Measurements from ENCODE around the gene FNTB. TPM values are rescaled to one million over a fixed set of nuclear protein-coding genes. Genes with fewer than 3 reads are reported as not detected.
A peak's percentile ranks its signal among the peaks of the same experiment; 100 is the strongest.

The FNTB gene, protein sequence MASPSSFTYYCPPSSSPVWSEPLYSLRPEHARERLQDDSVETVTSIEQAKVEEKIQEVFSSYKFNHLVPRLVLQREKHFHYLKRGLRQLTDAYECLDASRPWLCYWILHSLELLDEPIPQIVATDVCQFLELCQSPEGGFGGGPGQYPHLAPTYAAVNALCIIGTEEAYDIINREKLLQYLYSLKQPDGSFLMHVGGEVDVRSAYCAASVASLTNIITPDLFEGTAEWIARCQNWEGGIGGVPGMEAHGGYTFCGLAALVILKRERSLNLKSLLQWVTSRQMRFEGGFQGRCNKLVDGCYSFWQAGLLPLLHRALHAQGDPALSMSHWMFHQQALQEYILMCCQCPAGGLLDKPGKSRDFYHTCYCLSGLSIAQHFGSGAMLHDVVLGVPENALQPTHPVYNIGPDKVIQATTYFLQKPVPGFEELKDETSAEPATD
- polyA plus RNA-seq = 1 to 10 TPM; 1.0 to 5.2 (median 1.6) TPM

DNA sequence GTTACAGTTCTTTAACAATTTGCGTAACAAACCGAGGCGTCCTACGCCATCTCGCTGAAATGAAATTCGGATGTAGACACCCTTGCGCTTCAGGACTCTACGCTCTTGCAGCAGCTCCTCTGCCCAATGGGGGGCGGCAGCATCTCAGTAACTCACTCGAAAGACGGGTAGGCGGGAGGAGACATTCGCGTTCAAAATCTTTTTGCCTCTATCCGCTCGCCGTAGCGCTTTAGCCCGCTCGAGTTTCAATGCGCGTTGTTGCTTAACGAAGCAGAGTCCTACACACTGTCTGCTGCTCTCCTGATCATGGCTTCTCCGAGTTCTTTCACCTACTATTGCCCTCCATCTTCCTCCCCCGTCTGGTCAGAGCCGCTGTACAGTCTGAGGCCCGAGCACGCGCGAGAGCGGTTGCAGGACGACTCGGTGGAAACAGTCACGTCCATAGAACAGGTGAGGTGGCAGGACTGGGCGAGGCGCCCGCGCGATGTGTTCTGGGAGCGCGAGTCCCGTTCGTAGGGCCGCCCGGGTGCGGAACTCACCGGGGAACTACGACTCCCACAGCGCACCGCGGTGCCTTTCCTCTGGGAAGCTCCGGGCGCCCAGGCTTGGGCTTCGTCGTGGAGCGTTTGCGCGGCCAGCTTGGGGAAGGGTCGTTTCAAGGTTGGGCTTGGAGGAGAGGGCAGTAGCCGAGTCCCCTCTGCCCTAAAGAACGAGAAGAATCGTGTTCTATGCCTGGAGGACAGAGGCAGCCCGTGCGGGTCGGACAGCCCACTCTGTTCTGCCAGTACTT lies at the start of gene FNTB:
TSS of gene FNTB (plus strand) at position 248 of the 790 bp plus-strand sequence. CDS start at position 307, 59 bp downstream.
- Mint-ChIP-seq H3K9me3 (no peaks in the 10 kb centered on the region), H3K36me3 (no peaks in the 10 kb centered on the region), H3K4me3 (peak within 1 kb of the TSS; percentile 92 to 100 (median 97)), H3K27me3 (ENCODE audit: low read depth in 3 of 3) (peaks cover 2 to 8% (median 4%) of the 10 kb centered on the region in 3 donors), H3K4me1 (peaks cover 45 to 59% of the 10 kb centered on the region in 2 donors), H3K27ac (peak within 1 kb of the TSS; percentile 85 to 97 (median 96))
- DNase-seq = peak; percentile 92

DNA sequence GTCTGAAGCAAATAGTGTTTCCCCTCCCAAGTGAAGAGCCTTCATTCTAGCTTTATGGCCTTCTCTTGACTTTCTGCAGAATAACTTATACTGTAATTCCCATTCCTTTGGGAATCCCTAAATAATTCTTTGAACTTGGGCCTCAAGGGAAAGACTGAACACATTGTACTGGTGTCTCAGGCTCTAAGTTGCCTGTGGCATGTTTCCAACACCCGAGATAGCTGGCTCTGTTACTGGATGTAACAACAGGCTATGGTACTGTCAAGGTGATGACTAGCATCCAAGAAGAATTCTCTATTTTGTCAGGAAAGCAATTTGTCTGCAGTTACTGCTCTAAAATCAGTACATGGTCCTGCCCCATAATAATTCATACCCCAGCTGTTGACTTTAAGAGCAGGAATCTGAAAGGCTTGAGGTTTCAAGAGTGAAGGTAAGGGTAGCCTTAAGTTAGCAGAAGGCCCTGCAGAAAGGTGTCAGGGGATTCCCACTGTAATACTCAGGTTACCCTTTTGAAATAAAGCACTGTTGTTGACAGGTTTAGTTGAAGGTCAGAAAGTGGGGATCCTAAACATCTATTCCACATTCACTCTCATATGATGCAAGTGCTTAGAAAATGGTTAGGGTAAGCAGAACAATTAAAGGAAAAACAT lies 49.4 kb upstream of the FNTB start:
- no peak for DNase-seq
- H3K36me3 Mint-ChIP-seq = peaks cover 14 to 33% (median 15%) of the 10 kb centered on the region in 3 donors
- peaks cover 0 to 2% (median 0%) of the 10 kb centered on the region in 3 donors for H3K27me3 Mint-ChIP-seq (ENCODE audit: low read depth in 3 of 3)
- peaks cover 37 to 52% of the 10 kb centered on the region in 2 donors for H3K4me1 Mint-ChIP-seq
- peak overlapping the region; percentile 34 to 77 (median 54) for H3K27ac Mint-ChIP-seq
- no peak overlapping the region for H3K4me3 Mint-ChIP-seq
- no peaks in the 10 kb centered on the region for H3K9me3 Mint-ChIP-seq

DNA sequence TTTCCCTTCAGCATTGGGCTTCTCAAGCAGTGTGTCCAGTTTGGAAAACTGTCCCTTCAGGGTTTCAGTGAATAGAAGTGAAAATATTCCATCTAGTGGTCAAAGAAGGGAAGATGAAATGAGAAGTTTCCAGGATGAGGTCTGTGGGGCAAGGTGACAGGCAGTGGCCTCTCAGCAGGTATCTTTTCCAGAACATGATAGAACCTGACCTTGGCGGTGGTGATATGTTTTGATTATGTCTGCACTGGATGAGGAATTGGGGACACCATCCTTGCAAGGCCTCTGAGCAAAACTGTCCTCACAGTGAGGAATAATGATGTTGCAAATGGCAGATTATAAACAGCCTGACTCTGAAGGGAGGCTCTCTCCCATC lies 48.9 kb upstream of the FNTB start:
- no peak for DNase-seq
- no peaks in the 10 kb centered on the region for H3K9me3 Mint-ChIP-seq
- H3K4me3 Mint-ChIP-seq = no peak overlapping the region
- peak overlapping the region in 5 of 6 donors; percentile 34 to 77 (median 65) for H3K27ac Mint-ChIP-seq
- peaks cover 0 to 2% (median 0%) of the 10 kb centered on the region in 3 donors for H3K27me3 Mint-ChIP-seq (ENCODE audit: low read depth in 3 of 3)
- H3K36me3 Mint-ChIP-seq = peaks cover 14 to 30% (median 15%) of the 10 kb centered on the region in 3 donors
- peaks cover 41 to 57% of the 10 kb centered on the region in 2 donors for H3K4me1 Mint-ChIP-seq

DNA sequence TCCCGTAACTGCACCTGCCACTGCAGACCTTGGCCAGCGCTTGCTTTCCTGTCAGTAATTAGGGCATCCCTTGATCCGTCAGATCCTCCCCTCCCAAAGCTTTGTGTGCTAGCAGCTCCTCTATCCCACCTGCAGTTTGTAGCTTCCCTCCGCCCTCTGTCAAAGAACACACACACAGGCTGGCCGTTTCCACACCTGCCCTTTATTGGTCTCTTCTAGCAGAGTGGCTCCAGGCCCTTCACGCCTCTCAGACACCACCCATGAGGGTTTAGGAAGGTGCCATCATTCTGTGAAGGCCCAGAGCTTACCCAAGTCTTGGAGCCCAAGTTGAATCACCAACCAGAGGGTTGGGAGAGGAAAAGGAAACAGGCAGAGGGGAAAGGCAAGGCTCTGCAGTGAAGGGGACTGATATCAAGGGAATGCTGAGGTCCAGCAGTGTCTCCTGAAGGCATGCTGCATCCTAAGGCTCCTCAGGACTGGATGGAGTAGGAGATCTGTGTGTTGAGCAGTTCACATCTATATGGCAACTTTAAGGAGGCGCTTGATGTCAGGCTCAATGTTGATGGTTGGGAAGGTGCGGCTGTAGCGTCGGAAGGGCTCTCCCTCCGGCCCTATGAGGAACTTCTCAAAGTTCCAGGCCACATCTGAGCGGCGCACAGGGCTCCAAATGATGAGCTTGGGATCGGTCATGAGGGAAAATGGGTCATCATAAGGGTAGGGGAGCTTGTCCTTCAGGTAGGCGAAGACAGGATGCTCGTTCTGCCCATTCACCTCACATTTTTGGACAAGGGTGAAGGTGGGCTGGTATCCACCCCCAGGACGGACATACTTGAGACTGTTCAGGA lies 47.5 kb upstream of the FNTB start:
- peak overlapping the region in 5 of 6 donors; percentile 52 to 69 (median 62) for H3K27ac Mint-ChIP-seq
- H3K4me1 Mint-ChIP-seq = peaks cover 55 to 69% of the 10 kb centered on the region in 2 donors
- H3K4me3 Mint-ChIP-seq = no peak overlapping the region
- H3K27me3 Mint-ChIP-seq (ENCODE audit: low read depth in 3 of 3) = peaks cover 0 to 2% (median 0%) of the 10 kb centered on the region in 3 donors
- no peaks in the 10 kb centered on the region for H3K9me3 Mint-ChIP-seq
- no peak for DNase-seq
- peaks cover 13 to 28% (median 15%) of the 10 kb centered on the region in 3 donors for H3K36me3 Mint-ChIP-seq

DNA sequence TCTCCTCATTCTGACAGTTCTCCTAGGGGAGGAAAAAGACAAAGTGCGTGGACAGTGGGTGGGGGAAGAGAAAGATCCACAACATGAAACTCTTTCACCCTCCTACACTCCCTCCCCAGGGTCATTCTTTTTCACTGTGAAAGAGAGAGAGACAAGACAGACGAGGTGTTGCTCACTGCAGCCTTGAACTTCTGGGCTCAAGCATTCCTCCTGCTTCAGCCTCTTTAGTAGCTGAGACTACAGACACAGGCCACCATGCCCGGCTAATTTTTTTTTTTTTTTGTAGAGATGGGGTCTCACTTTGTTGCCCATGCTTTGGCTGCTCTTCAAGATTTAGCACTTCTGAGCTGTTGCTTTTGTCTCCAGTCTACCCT lies 46.9 kb upstream of the FNTB start:
- H3K27ac Mint-ChIP-seq = peak overlapping the region in 3 of 6 donors; percentile 52 to 58 (median 57)
- H3K9me3 Mint-ChIP-seq = no peaks in the 10 kb centered on the region
- H3K4me3 Mint-ChIP-seq = no peak overlapping the region
- peaks cover 0 to 2% (median 0%) of the 10 kb centered on the region in 3 donors for H3K27me3 Mint-ChIP-seq (ENCODE audit: low read depth in 3 of 3)
- H3K36me3 Mint-ChIP-seq = peaks cover 9 to 22% (median 15%) of the 10 kb centered on the region in 3 donors
- no peak for DNase-seq
- peaks cover 55 to 69% of the 10 kb centered on the region in 2 donors for H3K4me1 Mint-ChIP-seq

DNA sequence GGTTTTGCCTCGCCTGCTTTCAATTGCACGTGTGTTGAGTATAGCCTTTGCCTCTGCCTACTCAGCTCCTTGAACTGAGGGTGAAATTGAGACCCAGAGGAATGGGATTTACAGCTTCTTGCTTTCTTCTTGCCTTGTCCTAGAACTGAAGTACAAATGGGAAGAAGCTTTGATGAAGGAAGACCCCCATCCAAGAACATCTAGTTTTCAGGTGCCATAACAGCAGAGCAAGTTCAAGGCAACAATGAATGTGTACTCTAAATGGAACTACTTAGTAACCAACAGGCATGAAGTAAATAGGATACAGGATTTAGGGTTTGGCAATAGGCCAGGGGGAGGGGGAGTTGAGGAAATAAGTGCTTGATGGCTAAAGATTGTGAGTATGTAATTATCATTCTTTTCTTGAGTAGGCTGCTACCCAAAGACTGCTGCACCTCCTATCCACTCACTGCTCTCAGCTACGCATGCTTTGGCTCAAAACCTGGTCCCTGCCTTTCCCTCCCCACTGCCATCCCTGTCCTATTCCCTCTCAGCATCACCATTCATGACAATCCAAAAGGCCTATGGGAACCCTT lies 46.3 kb upstream of the FNTB start:
- Mint-ChIP-seq H3K27ac (peak overlapping the region in 3 of 6 donors; percentile 45 to 76 (median 58)), H3K4me3 (no peak overlapping the region), H3K36me3 (peaks cover 9 to 23% (median 15%) of the 10 kb centered on the region in 3 donors), H3K9me3 (no peaks in the 10 kb centered on the region), H3K27me3 (ENCODE audit: low read depth in 3 of 3) (peaks cover 0 to 2% (median 0%) of the 10 kb centered on the region in 3 donors), H3K4me1 (peaks cover 56 to 65% of the 10 kb centered on the region in 2 donors)
- no peak for DNase-seq

DNA sequence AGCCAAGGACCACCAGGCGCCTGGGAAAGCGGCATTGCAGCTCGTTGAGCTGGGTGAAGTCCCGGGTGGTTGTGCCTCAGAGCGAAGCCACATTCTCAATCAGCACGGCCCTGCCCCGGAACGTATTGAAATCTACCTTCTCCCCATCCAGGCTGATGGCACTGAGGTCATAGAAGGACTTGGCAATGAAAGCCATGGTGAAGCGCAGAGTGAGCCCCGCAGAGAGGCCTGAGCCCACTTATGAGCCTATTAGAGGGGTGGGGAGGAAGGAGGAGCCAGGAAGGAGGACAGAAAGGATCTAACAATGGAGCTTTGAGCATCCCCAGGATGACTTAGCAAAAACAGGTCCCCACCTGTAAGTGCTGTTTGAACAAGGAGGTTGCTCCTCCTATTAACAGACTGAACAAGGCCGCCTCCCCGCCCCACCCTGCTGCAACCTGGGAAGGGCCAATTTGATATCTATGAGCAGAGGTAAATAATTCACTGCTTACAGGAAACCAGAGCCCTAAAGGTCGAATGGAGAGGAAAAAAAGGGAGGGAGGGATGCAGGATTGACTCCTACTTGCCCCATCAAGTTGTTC lies 44.1 kb upstream of the FNTB start, which contains the start of gene GPX2:
TSS of gene GPX2 (minus strand) at position 215 of the 581 bp plus-strand sequence. CDS start at position 196, 19 bp downstream.
- Mint-ChIP-seq H3K4me3 (peak within 1 kb of the TSS in 2 of 5 donors; percentile 23 to 44), H3K27me3 (ENCODE audit: low read depth in 3 of 3) (peaks cover 0 to 2% (median 0%) of the 10 kb centered on the region in 3 donors), H3K36me3 (peaks cover 7 to 31% (median 13%) of the 10 kb centered on the region in 3 donors), H3K9me3 (no peaks in the 10 kb centered on the region), H3K27ac (peak within 1 kb of the TSS; percentile 29 to 77 (median 59)), H3K4me1 (peaks cover 39 to 52% of the 10 kb centered on the region in 2 donors)
- DNase-seq = no peak

DNA sequence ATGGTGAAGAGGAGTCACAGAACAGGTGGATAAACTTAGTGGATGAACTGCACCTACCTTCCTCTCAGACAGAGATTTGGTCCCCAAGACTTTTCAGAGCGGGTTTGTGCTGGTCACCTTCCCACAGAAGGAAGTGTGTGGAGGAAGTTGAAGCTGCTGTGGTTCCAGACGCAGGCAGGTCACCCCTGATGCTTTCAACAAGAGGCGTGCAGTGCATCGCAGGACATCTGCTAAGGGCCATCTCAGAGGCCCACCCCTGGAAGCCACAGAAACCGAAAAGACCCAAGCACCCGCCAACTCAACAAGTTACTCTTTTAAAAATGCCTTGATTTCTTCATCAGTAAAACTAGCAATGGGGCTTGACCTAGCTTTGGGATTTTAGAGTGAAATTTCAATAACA lies 43.1 kb upstream of the FNTB start:
- no peaks in the 10 kb centered on the region for H3K9me3 Mint-ChIP-seq
- H3K27ac Mint-ChIP-seq = peak overlapping the region; percentile 37 to 77 (median 58)
- H3K36me3 Mint-ChIP-seq = peaks cover 4 to 31% (median 8%) of the 10 kb centered on the region in 3 donors
- no peaks in the 10 kb centered on the region for H3K27me3 Mint-ChIP-seq (ENCODE audit: low read depth in 3 of 3)
- DNase-seq = no peak
- H3K4me3 Mint-ChIP-seq = peak overlapping the region in 2 of 5 donors; percentile 23 to 44
- peaks cover 35 to 47% of the 10 kb centered on the region in 2 donors for H3K4me1 Mint-ChIP-seq

DNA sequence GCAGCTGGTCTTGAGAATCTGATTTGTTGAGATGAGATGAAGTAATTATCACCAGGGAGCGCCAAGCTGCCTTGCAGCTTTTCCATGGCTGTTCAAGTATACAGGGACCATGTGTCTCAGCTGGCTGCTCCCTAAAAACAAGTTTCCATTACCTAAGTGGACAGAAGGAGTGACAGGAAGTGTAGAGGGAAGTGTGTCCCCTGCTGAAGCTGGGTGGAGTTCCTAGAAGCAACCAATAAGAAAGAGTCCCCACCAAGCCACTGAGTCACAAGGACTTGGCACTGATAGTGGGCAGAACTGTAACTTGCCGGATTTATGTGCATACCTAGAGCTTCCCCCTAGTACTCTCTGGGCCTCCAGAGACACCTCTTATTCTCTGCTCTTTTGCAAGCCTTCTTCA lies 42.7 kb upstream of the FNTB start:
- peak overlapping the region in 5 of 6 donors; percentile 23 to 77 (median 46) for H3K27ac Mint-ChIP-seq
- H3K4me1 Mint-ChIP-seq = peaks cover 35 to 42% of the 10 kb centered on the region in 2 donors
- no peaks in the 10 kb centered on the region for H3K27me3 Mint-ChIP-seq (ENCODE audit: low read depth in 3 of 3)
- H3K9me3 Mint-ChIP-seq = no peaks in the 10 kb centered on the region
- DNase-seq = no peak
- peak overlapping the region in 2 of 5 donors; percentile 28 to 44 for H3K4me3 Mint-ChIP-seq
- H3K36me3 Mint-ChIP-seq = peaks cover 4 to 28% (median 8%) of the 10 kb centered on the region in 3 donors

DNA sequence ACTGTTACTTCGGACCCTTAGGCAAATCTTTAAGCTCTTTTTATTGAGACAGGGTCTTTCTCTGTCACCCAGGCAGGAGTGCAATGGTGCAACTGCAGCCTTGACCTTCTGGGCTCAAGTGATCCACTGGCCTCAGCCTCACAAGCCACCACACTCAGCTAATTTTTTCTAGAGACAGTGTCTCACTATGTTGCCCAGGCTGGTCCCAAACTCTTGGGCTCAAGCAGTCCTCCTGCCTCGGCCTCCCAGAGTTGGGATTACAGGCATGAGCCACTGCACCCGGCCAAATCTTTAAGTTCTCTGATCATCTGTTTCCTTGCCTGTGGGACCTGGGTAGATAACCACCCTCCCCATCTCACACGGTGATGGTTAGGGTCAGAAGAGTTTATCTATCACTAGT lies 41.8 kb upstream of the FNTB start:
- Mint-ChIP-seq H3K27ac (no peak overlapping the region), H3K4me3 (no peak overlapping the region), H3K4me1 (peaks cover 35 to 42% of the 10 kb centered on the region in 2 donors), H3K27me3 (ENCODE audit: low read depth in 3 of 3) (no peaks in the 10 kb centered on the region), H3K36me3 (peaks cover 4 to 23% (median 10%) of the 10 kb centered on the region in 3 donors), H3K9me3 (no peaks in the 10 kb centered on the region)
- DNase-seq = no peak

DNA sequence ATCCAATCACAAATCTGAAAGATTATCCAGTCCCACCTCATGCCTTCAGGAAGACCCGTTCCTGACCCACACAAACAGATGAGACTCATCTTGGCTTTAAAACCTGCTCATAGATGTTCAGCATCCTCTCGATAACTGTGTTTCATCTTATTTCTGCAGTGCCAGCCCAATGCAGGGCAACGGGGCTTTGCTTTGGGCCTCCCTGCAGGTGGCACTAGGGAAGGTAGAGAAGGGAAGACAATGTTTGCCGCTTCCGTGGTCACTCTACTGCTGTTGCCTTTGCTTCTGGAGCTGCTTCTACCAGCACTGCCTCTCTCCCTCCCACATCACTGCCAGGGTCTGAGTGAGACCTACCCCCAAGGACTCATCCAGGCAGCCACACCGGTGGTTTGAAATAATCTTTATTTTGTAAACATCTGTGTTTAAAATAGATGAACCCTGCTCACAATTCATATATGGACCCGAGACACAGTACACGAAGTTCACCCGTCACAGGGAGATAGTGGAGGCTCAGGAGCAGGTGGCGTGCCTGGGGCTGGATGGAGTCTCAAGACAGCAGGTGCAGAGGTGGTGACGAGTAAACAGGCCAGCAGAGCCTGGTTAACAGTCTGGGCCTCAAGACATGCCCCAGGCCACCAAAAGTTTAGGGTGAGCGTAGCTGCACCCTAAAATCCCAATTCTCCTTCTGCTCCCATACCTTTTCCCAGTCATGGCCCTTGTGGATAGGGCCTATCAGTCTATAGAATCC lies 41.1 kb upstream of the FNTB start:
- Mint-ChIP-seq H3K36me3 (peaks cover 0 to 21% (median 6%) of the 10 kb centered on the region in 3 donors), H3K27me3 (ENCODE audit: low read depth in 3 of 3) (no peaks in the 10 kb centered on the region), H3K4me1 (peaks cover 32 to 36% of the 10 kb centered on the region in 2 donors), H3K4me3 (no peak overlapping the region), H3K9me3 (no peaks in the 10 kb centered on the region), H3K27ac (peak overlapping the region in 2 of 6 donors; percentile 8 to 61)
- no peak for DNase-seq

All from immature natural killer cell (primary cell).